ENCODE results near the gene PPM1A.

Gene PPM1A

GRCh38 chr14:60323199-60323896, 74.3 kb downstream of the PPM1A start:
- no peak for DNase-seq (ENCODE audit: low read depth, low spot score)

- no peak for DNase-seq (ENCODE audit: low read depth, low spot score)
These were observed 75.8 kb downstream of the PPM1A start for GRCh38 chr14:60324837-60325236.

DNA sequence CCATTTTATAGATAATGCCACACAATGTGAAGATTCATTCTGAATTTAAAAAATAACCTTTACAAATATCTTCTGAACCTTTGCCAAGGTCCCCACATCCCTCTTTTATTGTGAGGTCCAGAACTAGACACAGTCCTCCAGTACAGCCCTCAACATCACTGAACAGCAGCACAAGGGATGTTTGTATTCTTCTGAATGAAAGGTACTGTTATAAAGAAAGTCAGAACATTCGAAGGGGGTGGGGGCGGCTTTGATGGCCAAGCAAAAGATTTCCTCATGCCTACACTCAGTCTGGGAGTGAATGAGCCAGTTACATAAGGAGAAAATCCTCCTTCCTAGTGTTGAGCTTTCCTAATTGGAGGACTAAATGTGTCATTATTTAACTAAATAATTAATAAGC, 77.3 kb downstream of the PPM1A start:
- no peak for DNase-seq (ENCODE audit: low read depth, low spot score)

GRCh38 chr14:60327447-60328331, 78.7 kb downstream of the PPM1A start:
- DNase-seq (ENCODE audit: low read depth, low spot score): no peak

- DNase-seq (ENCODE audit: low read depth, low spot score): no peak
These were observed 79.6 kb downstream of the PPM1A start for GRCh38 chr14:60328583-60328982.

- DNase-seq (ENCODE audit: low read depth, low spot score): no peak
These were observed 80.3 kb downstream of the PPM1A start for GRCh38 chr14:60329274-60329673.

- DNase-seq (ENCODE audit: low read depth, low spot score): peak; percentile 65
These were observed 82.4 kb downstream of the PPM1A start for GRCh38 chr14:60331201-60332045.

DNA sequence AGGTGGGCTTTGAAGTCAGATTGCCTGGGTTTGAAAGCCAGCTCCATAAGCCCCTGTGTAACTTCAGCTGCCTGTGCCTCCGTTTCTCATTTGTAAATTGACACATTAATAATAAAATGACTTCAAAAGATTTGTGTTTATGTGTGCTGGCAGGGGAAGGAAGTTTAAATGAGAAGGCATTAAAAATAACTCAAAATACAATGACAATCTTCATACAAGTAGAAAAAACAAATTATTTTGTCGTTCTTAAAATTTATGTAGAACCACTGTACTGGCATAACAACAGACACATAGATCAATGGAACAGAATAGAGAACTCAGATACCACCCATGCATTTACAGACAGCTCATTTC, 83.0 kb downstream of the PPM1A start:
- no peak for DNase-seq (ENCODE audit: low read depth, low spot score)

DNA sequence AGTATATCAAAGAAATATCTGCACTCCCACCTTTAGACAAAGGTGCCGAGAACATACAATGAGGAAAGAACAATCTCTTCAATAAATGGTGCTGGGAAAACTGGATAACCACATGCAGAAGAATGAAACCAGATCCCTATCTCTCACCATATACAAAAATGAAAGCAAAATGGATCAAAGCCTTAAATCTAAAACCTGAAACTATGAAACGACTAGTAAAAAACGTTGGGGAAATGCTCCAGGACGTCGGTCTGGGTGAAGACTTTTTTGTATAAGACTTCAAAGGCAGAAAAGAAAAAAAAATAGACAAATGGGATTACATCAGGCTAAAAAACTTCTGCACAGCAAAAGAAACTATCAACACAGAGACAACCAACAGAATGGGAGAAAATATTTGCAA, 83.8 kb downstream of the PPM1A start:
- no peak for DNase-seq (ENCODE audit: low read depth, low spot score)

GRCh38 chr14:60339571-60339970, 90.5 kb downstream of the PPM1A start:
- DNase-seq (ENCODE audit: low read depth, low spot score): no peak

DNA sequence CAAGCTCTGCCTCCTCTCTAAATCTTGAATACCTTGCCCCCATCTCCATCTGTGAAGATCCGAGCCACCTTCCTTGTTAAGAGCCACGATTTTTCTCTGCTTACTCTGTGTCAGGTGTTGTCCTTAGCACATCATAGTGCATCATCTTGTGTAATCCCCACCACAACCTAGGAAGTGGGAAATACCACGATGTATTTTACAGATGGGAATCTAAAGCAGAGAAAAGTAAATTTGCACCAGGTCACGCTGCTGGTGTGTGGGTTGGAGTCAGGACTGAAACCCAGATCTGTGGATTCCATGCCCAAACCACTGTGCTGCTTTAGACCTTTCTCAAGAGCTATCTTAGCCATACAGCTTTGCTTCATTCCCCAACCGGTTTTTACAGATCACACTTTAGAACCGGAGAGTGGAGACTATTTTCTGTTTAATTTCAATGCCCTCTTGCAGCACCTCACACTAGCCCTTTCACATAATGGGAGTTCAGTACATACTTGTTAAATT, 94.6 kb downstream of the PPM1A start:
- DNase-seq (ENCODE audit: low read depth, low spot score): no peak

- no peak for DNase-seq (ENCODE audit: low read depth, low spot score)
These were observed 95.7 kb downstream of the PPM1A start for GRCh38 chr14:60344751-60345150.

GRCh38 chr14:60346706-60347105, 97.7 kb downstream of the PPM1A start:
- DNase-seq (ENCODE audit: low read depth, low spot score): no peak

- DNase-seq (ENCODE audit: low read depth, low spot score): no peak
These were observed 99.2 kb downstream of the PPM1A start for GRCh38 chr14:60348211-60348610.

Measured in activated CD4-positive, CD25-positive, alpha-beta regulatory T cell treated with anti-CD3 and anti-CD28 coated beads, Interleukin-2, amount 50 U/mL, for 16 hours (primary cell).